Osteoblast (primary cell): ENCODE measurements around the gene CFAP251. TPM values are rescaled to one million over a fixed set of nuclear protein-coding genes. Genes with fewer than 3 reads are reported as not detected.

Experiments used
- DNase-seq: peaks from one replicate; pipeline ENCODE4 v3.0.0; 2011; ENCODE audit warnings: low spot score, mixed read lengths; ENCODE audit not compliant: insufficient read length; ENCODE audit errors: missing footprints
- H2AFZ ChIP-seq: 2 replicates; pipeline ENCODE4 v1.6.0; 2011; ENCODE audit warnings: mild to moderate bottlenecking, low read length
- H3K27ac ChIP-seq: 2 replicates; pipeline ENCODE4 v1.5.1; 2011; ENCODE audit warnings: mild to moderate bottlenecking, low read depth, low read length, moderate library complexity
- H3K27me3 ChIP-seq: 2 replicates; pipeline ENCODE4 v1.6.0; 2012; ENCODE audit warnings: mild to moderate bottlenecking, control low read depth, inconsistent platforms, low read length, moderate library complexity; ENCODE audit not compliant: insufficient read depth
- H3K36me3 ChIP-seq: 2 replicates; pipeline ENCODE4 v1.5.1; 2011; ENCODE audit warnings: mild to moderate bottlenecking, low read length, control low read depth, moderate library complexity; ENCODE audit not compliant: insufficient read depth
- H3K4me1 ChIP-seq: 2 replicates; pipeline ENCODE4 v1.5.1; 2011; ENCODE audit warnings: mild to moderate bottlenecking, low read length, control low read depth, moderate library complexity; ENCODE audit not compliant: insufficient read depth
- H3K4me2 ChIP-seq: 2 replicates; pipeline ENCODE4 v1.6.0; 2011; ENCODE audit warnings: mild to moderate bottlenecking, low read length; ENCODE audit not compliant: insufficient read depth
- H3K4me3 ChIP-seq: fragments of 200-600 bp; sonication (generic); 3 replicates; pipeline ENCODE4 v1.5.1; 2012; ENCODE audit warnings: mild to moderate bottlenecking, low read length, inconsistent platforms; ENCODE audit not compliant: insufficient read depth
- H3K79me2 ChIP-seq: 2 replicates; pipeline ENCODE4 v1.6.0; 2012; ENCODE audit warnings: mild to moderate bottlenecking, low read length, control low read depth, inconsistent platforms; ENCODE audit not compliant: insufficient read depth
- H3K9me3 ChIP-seq: 2 replicates; pipeline ENCODE4 v1.5.1; 2011; ENCODE audit warnings: low read depth, low read length, control low read depth
- H4K20me1 ChIP-seq: 2 replicates; pipeline ENCODE4 v1.6.0; 2012; ENCODE audit warnings: mild to moderate bottlenecking, low read length, control low read depth; ENCODE audit not compliant: insufficient read depth
- CTCF ChIP-seq: IDR thresholded peaks from 2 replicates; pipeline ENCODE4 v1.5.1; 2011; ENCODE audit warnings: mild to moderate bottlenecking, low read depth, low read length, moderate library complexity; ENCODE audit errors: extremely low read depth
- small RNA-seq: library from RNA; depleted of rRNA; stranded (forward); fragments of <200 nt; gene quantifications from one replicate; pipeline ENCODE3, GENCODE V24; 2012
- total RNA-seq: library from RNA; depleted of rRNA; stranded (reverse); fragments of >200 nt; gene quantifications from 2 replicates; pipeline ENCODE4 v1.2.3, GENCODE V29; 2012

Gene CFAP251
- total RNA-seq, 1 donor: 4.3 TPM

GRCh38 chr12:122052285-122052684 lies 133.9 kb downstream of the CFAP251 start:
- H3K4me3 ChIP-seq: no peak overlapping the region
- H3K36me3 ChIP-seq: peaks cover 16% of the 10 kb centered on the region
- peaks cover 14% of the 10 kb centered on the region for H3K4me1 ChIP-seq
- DNase-seq: peak; percentile 67
- no peaks in the 10 kb centered on the region for H3K9me3 ChIP-seq
- TF ChIP-seq CTCF: no peak
- no peaks in the 10 kb centered on the region for H3K79me2 ChIP-seq
- no peaks in the 10 kb centered on the region for H3K27me3 ChIP-seq
- peak overlapping the region; percentile 33 for H3K27ac ChIP-seq
- no peak overlapping the region for H2AFZ ChIP-seq
- no peak overlapping the region for H3K4me2 ChIP-seq
- H4K20me1 ChIP-seq: no peaks in the 10 kb centered on the region

Small RNAs within 50 kb of the gene (small RNA-seq; reads per million reads assigned to genes)
- gene AC069503.3: not detected
- not detected for gene RF00017
- not detected for gene RNU7-170P

Other genes with a start within 250 kb of the CFAP251 start
- 0.88 and 1.4 TPM in 2 replicates for gene MORN3, start 248.9 kb upstream of the CFAP251 start, total RNA-seq
- gene TMEM120B, start 205.8 kb upstream of the CFAP251 start, total RNA-seq: 8.3 TPM in 2 replicates
- 6.2 and 8.3 TPM in 2 replicates for gene RHOF, start 124.9 kb upstream of the CFAP251 start, total RNA-seq
- gene SETD1B, start 114.6 kb upstream of the CFAP251 start, total RNA-seq: 5.0 and 5.8 TPM in 2 replicates
- gene HPD, start 59.7 kb upstream of the CFAP251 start, total RNA-seq: under 0.01 TPM in 1 of 2 replicates, not detected in the other
- 29.7 and 33.0 TPM in 2 replicates for gene PSMD9, start 29.8 kb upstream of the CFAP251 start, total RNA-seq
- gene BCL7A, start 103.3 kb downstream of the CFAP251 start, total RNA-seq: 4.4 and 4.7 TPM in 2 replicates
- gene MLXIP, start 160.2 kb downstream of the CFAP251 start, total RNA-seq: 12.7 and 14.1 TPM in 2 replicates